Uterus (tissue), 4 donors: Measurements from ENCODE around the gene COL27A1. TPM values are rescaled to one million over a fixed set of nuclear protein-coding genes. Genes with fewer than 3 reads are reported as not detected.

ENCODE experiments used
- DNase-seq, 2 donors: peaks; one replicate each; pipeline ENCODE4 v3.0.0-alpha.2; 2019 to 2020
- H3K27ac ChIP-seq, 2 donors: fragments of 200-600 bp; sonication (generic); 1 replicate in 1 of 2; 2 replicates in 1 of 2; pipeline ENCODE4 v1.5.1; 2016 to 2018
- H3K27me3 ChIP-seq, 2 donors: fragments of 200-600 bp; sonication (generic); one replicate each; pipeline ENCODE4 v1.5.1; 2018 to 2019; ENCODE audit warnings: control low read depth in 1 of 2
- H3K36me3 ChIP-seq, 2 donors: fragments of 200-600 bp; sonication (generic); one replicate each; pipeline ENCODE4 v1.5.1; 2019; ENCODE audit warnings: control low read depth in 1 of 2
- H3K4me1 ChIP-seq, 2 donors: fragments of 200-600 bp; sonication (generic); one replicate each; pipeline ENCODE4 v1.5.1; 2018 to 2019; ENCODE audit warnings: control low read depth in 1 of 2
- H3K4me3 ChIP-seq, 2 donors: fragments of 200-600 bp; sonication (generic); 1 replicate in 1 of 2; 2 replicates in 1 of 2; pipeline ENCODE4 v1.5.1; 2018 to 2019; ENCODE audit warnings: mild to moderate bottlenecking in 1 of 2
- H3K9me3 ChIP-seq, 2 donors: fragments of 200-600 bp; sonication (generic); one replicate each; pipeline ENCODE4 v1.5.1; 2019; ENCODE audit warnings: control low read depth in 1 of 2
- POLR2A ChIP-seq, 2 donors: fragments of 450-650 bp; IDR thresholded peaks; one replicate each; pipeline ENCODE4 v1.6.1; 2016; ENCODE audit warnings: antibody characterized with exemption in 2 of 2, mild to moderate bottlenecking in 1 of 2, moderate library complexity in 1 of 2
- intact Hi-C: fragments of 100-400 bp; cut with DNase I; formaldehyde crosslinking; loops from one replicate; pipeline ENCODE4 v1.15.1; 2023; ENCODE audit warnings: low total_unique reads
- total RNA-seq, 4 donors: library from RNA; depleted of rRNA in 3 of 4; stranded (reverse); fragments of >200 nt in 3 of 4; gene quantifications; one replicate each; pipeline versions ENCODE4 v1.1.0 to v1.2.4, GENCODE V29; 2014 to 2023
- TF ChIP-seq, protein P1 (sequence below), 4 experiments: fragments of 200-600 bp in 2 of 4; fragments of 450-650 bp in 2 of 4; sonication (generic) in 2 of 4; IDR thresholded peaks; one replicate each; pipeline ENCODE4 v1.5.1; 2016 to 2019; ENCODE audit warnings: antibody characterized with exemption in 4 of 4, mild to moderate bottlenecking in 2 of 4, moderate library complexity in 1 of 4
- donor health status: DM: yes; HTN: yes; CAD: no.

Gene COL27A1
- total RNA-seq, 4 donors from 2014 or later, result 7.9 to 52.9 (median 43.3) TPM

DNA sequence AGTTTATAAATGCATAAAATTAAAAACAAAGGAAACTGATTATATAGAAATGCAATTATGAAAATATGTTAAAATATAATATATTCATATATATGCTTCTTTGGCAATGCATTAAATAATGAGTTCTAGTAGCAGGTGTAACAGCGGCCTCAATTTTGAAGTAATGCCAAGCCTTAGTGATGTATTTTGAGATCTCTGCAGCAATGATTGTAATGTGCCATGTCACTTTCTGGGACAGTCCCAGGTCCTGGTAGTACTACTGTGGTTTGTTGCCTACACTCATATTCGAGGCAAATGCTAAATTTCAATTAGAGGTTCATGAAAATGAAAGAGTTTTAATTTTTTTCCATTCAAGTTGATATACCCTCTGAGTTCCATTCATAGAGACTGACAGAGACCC lies 91.7 kb downstream of the COL27A1 start:
- Histone ChIP-seq H3K9me3 (no peaks in the 10 kb centered on the region), H3K27me3 (no peaks in the 10 kb centered on the region), H3K27ac (no peak overlapping the region), H3K4me1 (peaks cover 0 to 5% of the 10 kb centered on the region in 2 donors), H3K36me3 (no peaks in the 10 kb centered on the region), H3K4me3 (no peak overlapping the region)
- intact Hi-C loops, result no loop called here
- TF ChIP-seq, protein P1, sequence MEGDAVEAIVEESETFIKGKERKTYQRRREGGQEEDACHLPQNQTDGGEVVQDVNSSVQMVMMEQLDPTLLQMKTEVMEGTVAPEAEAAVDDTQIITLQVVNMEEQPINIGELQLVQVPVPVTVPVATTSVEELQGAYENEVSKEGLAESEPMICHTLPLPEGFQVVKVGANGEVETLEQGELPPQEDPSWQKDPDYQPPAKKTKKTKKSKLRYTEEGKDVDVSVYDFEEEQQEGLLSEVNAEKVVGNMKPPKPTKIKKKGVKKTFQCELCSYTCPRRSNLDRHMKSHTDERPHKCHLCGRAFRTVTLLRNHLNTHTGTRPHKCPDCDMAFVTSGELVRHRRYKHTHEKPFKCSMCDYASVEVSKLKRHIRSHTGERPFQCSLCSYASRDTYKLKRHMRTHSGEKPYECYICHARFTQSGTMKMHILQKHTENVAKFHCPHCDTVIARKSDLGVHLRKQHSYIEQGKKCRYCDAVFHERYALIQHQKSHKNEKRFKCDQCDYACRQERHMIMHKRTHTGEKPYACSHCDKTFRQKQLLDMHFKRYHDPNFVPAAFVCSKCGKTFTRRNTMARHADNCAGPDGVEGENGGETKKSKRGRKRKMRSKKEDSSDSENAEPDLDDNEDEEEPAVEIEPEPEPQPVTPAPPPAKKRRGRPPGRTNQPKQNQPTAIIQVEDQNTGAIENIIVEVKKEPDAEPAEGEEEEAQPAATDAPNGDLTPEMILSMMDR (IDR thresholded peaks at IDR 0.05), result no peak
- TF ChIP-seq POLR2A (IDR thresholded peaks at IDR 0.05), result no peak
- DNase-seq, result no peak

- Histone ChIP-seq H3K9me3 (no peaks in the 10 kb centered on the region), H3K4me1 (peaks cover 0 to 5% of the 10 kb centered on the region in 2 donors), H3K36me3 (no peaks in the 10 kb centered on the region), H3K27me3 (no peaks in the 10 kb centered on the region), H3K4me3 (no peak overlapping the region), H3K27ac (no peak overlapping the region)
- intact Hi-C loops, result no loop called here
- DNase-seq, result no peak
- no peak for TF ChIP-seq POLR2A (IDR thresholded peaks at IDR 0.05)
- TF ChIP-seq, protein P1 (IDR thresholded peaks at IDR 0.05), result no peak
Measured at GRCh38 chr9:114247491-114247890, 92.2 kb downstream of the COL27A1 start.

GRCh38 chr9:114248299-114248707 lies 93.0 kb downstream of the COL27A1 start:
- no peaks in the 10 kb centered on the region for H3K9me3 ChIP-seq
- no peak for DNase-seq
- intact Hi-C loops, result no loop called here
- no peak for TF ChIP-seq POLR2A (IDR thresholded peaks at IDR 0.05)
- TF ChIP-seq, protein P1 (IDR thresholded peaks at IDR 0.05), result no peak
- H3K4me3 ChIP-seq, result no peak overlapping the region
- no peaks in the 10 kb centered on the region for H3K27me3 ChIP-seq
- H3K27ac ChIP-seq, result peak overlapping the region; percentile 50 to 61
- no peaks in the 10 kb centered on the region for H3K36me3 ChIP-seq
- H3K4me1 ChIP-seq, result peaks cover 0 to 5% of the 10 kb centered on the region in 2 donors

GRCh38 chr9:114249424-114250234 lies 94.3 kb downstream of the COL27A1 start:
- DNase-seq, result no peak
- TF ChIP-seq POLR2A (IDR thresholded peaks at IDR 0.05), result no peak
- TF ChIP-seq, protein P1 (IDR thresholded peaks at IDR 0.05), result no peak
- peaks cover 0 to 5% of the 10 kb centered on the region in 2 donors for H3K4me1 ChIP-seq
- intact Hi-C loops, result no loop called here
- H3K27me3 ChIP-seq, result no peaks in the 10 kb centered on the region
- H3K36me3 ChIP-seq, result no peaks in the 10 kb centered on the region
- no peaks in the 10 kb centered on the region for H3K9me3 ChIP-seq
- H3K4me3 ChIP-seq, result no peak overlapping the region
- peak overlapping the region; percentile 58 to 73 for H3K27ac ChIP-seq

DNA sequence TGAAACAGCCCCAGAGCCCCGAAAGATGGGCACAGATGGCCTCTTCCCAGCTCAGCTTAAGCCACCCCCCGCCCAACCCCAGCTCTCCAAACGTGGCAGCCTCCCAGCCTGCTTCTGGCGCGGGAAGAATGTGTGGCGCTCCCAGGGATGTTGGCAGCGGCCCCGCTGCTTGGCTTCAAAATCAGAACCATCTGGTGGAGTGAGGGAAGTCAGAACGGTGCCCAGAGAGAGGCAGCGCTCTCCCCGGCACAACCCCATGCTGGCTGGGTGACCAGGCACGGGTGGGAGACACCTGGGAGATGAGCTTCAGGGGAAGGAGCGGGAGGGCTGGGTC lies 94.9 kb downstream of the COL27A1 start:
- H3K27me3 ChIP-seq, result no peaks in the 10 kb centered on the region
- H3K27ac ChIP-seq, result peak overlapping the region; percentile 58 to 73
- H3K4me1 ChIP-seq, result peaks cover 0 to 5% of the 10 kb centered on the region in 2 donors
- peak; percentile 78 to 84 for DNase-seq
- intact Hi-C loops, result no loop called here
- no peak overlapping the region for H3K4me3 ChIP-seq
- no peaks in the 10 kb centered on the region for H3K36me3 ChIP-seq
- H3K9me3 ChIP-seq, result no peaks in the 10 kb centered on the region
- TF ChIP-seq, protein P1 (IDR thresholded peaks at IDR 0.05), result no peak
- TF ChIP-seq POLR2A (IDR thresholded peaks at IDR 0.05), result no peak
